Measurements from ENCODE around the gene ADCY4. TPM values are rescaled to one million over a fixed set of nuclear protein-coding genes. Genes with fewer than 3 reads are reported as not detected.
A peak's percentile ranks its signal among the peaks of the same experiment; 100 is the strongest.
"Not testable (repeated sequence)": the region's sequence is repeated elsewhere in the genome, so short reads cannot be mapped to it uniquely, and the experiment has no call there.

ADCY4 gene
- total RNA-seq: 9.6 TPM

DNA sequence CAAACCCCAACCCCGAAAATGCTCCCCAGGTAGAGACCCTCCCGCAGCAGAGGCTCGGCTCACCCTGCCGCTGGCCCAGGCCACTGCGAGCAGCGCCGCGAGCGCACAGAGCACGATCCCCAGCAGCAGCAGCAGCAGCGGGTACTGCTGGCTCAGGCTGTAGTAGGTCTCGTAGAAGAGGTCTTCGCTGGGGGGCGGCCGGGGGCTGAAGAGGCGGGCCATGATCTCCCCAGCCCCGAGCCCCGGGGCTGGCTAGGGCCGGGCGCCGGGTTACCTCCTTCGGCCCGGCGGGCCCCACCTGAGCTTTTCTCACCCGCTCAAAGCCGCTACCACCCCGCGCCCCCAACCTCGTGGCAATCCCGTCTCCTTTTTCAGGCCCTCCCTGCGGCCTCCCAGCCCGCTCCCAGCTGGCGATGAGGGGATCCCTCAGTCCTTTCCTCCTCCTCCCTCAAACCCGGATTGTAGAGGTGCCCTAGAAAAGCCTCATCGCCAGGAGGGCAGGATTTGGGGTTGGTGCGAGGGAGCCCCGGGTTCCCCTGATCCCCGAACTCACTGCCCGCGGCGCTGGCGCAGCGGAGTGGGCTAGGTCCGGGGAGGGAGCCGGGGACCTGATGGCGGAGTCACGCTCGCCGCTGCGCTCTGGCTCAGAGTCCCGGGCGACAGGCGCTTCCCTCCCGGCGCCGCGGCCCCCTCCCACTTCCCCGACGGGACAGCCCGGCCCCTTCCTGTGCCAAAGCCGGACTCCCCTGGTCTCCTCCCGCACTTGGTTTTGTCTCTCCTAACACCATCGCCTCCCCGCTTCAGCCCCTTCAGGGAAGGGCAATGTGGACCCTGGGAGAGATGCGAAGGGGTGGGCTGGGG, at the start of gene ADCY4:
Gene ADCY4, minus strand, starts transcription at position 641 of the 861 bp plus-strand sequence. Its CDS starts 419 bp downstream, at position 222.
- no peak for DNase-seq

DNA sequence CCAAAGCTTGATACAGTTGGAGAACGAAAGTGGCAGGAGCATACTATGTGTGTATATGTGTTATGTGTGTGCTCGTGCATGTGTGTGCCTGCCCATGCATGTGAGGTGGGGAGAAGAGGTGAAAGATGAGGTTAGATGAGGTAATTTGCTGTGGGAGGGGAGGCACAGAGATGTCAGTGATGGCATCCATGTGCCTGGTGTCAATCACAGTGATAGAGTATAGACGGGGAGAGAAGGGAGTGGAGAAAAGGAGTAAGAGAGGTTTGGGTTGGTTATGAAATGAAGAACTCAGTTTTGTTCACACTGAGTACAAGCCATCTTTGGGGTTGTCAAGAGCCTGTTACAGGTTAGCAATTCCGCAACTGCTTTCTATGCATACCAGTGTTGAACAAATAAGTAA, 49.3 kb upstream of the ADCY4 start:
- no peak for DNase-seq

GRCh38 chr14:24382064-24382371, 47.1 kb upstream of the ADCY4 start:
- DNase-seq: no peak

DNA sequence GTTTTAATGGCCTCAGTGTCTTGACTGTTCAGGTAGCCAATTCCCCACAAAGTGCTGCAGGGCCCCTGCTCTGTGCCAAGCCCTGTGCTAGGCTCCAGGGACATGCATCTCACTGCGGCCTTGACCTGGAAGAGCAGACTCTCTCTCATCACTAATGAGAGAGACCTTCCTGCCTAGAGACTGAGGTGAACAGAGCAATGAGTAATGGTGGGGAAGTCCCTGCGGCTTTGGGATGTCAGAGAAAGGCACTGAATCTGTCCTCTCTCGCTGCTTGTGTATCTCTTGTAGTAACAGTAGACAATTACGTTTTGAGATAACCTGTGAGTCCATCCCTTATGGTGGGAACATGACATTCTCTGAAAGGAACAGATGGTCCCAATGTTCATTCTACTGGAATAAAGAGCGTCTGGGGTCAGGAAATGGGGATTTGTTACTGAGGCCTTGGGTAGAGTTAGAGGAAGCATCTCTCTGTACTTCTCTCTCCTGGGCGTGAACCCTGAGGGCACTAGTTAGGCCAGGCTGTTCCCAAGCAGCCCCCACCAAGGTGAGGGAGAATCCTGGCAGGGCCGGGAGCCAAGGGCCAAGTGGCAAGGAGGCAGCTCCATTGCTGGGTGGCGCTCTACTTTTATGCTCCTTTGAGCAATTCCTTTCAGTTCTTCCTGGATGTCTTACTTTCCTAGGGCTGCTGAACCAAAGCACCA, 46.6 kb upstream of the ADCY4 start:
- no peak for DNase-seq

DNA sequence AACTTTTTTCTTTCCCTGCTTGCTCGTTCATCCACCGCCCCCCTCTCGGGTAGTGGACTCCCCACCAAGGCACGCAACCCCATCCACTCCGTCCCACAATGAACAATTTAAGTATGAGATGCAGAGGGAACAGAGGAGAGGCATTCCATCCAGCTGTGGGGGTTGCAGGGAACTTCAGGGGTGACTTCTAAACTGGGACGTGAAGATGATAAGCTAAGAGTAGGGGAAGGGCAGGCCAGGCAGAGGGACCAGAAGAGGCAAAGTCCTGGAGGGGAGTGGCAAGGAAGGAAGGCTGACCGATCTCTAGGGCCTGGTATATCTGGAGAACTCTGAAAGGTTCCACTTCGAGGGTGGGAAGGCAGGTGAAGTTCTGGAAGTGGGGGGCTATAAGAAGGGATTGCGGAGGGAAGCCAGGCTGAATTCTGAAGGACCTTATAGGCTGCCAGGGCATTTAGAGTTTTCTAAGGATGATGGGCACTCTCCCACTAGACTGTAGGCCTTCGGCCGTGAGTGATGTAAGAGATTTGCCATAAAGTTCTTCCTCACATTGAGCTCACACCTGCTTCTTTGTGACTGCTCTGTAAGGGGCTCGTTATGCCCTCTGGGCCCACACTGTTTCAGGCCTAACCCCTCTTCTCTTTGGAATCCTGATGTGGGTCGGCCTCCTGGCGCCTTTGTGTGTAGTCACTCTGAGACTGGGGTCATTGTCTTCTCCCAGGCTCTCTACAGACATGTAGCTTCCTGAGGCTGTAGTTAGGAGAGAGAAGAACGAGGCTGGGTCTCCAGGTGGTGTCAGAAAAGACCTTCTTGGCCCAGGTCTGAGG, 45.2 kb upstream of the ADCY4 start:
- no peak for DNase-seq

DNA sequence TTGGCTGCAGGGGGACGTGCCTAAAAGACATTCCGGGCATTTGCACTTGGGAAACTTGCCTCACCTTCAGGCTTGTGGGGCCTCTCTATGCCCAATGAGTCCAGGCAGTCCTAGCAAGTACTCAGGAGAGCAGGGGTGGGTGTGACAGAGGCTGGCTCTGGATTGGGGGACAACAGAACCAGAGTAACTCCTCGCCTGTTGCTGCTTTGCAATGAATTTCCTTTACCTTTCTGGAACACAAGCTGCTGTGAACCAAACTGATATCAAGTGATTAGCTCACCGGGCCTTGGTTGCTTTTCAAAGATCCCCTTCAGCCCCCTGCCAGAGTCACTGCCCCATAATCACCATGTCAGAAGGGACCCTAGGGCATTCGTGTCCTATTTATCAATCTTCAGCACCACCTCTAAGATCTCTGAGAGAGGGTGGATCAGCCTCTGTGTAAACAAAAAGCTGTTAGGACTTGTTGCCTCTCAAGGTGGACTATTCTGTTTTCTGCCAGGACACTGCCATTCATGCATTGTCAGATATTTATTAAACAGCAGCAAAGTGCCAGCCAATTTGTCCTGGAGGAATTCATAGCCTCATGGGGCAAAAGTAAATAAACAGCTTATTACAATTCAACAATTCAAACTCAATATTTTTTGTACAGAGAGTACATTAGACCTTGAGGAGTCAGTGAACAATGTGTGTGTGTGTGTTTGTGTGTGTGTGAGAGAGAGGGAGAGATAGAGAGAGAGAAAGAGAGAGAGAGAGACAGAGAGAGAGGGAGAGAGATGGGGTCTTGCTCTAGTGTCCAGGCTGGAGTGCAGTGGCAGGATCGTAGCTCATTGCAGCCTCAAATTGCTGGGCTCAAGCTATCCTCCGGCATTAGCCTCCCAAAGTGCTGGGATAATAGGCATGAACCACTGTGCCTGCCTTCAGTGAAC, 44.4 kb upstream of the ADCY4 start:
- DNase-seq: no peak

DNA sequence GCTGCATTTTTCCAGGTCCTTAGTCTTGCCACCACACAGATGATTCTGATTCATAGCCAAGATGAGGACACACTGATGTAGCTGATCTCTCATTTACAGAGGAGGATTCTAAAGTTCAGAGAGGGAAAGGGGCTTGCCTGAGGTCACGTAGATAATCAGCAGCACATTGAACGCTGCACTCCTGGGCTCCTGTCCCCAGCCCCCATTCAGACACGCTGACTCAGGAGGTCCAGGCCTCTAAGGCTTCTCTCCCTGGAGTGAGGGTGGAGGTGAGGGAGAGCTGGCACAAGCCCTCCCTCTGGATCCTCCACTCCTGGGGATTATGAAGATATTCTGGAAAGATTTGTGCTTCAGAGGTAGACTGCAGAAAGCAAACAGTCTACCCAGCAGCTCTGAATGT, 43.5 kb upstream of the ADCY4 start:
- no peak for DNase-seq

DNA sequence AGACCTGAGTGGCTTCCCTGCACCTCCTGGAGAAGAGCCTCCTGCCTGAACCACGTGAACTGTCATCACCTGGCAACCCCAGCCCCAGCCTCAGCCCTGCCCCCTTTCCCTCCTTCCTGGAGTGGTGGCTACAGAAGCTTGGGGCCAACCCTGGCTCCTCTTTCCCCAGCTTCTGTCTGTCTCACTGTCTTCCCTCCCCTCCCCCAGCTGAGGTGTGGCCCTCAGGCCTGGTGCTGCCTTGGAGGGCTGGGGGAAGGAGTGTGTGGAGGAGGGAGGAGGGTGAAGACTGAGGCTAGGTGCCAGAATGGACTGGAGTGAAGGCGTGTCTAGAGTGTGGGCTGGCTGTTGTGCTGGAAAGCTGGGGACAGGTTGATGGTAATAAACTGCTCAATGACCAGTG, 42.8 kb upstream of the ADCY4 start:
- no peak for DNase-seq

DNA sequence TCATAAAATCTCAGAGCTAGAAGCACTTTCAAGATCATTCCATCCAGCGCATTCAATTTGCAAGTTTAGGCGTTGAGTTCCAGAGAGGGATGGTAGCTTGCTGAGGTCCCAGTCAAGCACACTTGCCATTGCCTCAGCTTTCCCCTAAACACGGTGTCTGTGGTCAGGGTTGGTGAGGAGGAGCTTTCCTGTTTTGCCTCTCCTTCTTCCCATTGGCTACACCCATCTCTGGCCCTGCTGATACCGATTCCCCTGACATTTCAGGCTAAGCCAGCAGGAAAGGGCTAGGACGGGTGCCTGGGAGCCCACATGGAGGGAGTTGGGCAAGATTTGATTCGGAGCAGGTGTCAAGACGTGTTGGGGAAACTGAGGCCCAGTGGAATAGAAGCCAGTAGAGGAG, 42.3 kb upstream of the ADCY4 start:
- DNase-seq: no peak

DNA sequence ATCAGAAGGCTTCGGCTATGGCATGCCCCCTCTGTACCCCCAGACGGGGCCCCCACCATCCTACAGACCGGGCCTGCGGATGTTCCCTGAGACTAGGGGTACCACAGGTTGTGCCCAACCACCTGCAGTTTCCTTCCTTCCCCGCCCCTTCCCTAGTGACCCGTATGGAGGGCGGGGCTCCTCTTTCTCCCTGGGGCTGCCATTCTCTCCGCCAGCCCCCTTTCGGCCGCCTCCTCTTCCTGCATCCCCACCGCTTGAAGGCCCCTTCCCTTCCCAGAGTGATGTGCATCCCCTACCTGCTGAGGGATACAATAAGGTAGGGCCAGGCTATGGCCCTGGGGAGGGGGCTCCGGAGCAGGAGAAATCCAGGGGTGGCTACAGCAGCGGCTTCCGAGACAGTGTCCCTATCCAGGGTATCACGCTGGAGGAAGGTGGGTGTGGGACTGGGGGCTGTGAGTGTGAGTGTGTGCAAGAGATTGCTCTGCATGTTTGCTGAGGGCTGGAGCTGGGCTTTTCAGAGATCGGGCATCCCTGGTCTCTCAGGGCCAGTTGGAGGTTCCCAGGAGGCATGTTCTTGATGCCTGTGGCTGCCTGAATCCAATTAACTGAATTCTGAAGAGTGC, 41.7 kb upstream of the ADCY4 start:
- DNase-seq: no peak

GRCh38 chr14:24372701-24373416, 38.0 kb upstream of the ADCY4 start:
- peak; percentile 37 for DNase-seq

GRCh38 chr14:24371605-24372004, 36.7 kb upstream of the ADCY4 start:
- not testable (repeated sequence) for DNase-seq

GRCh38 chr14:24370748-24371147, 35.9 kb upstream of the ADCY4 start:
- DNase-seq: no peak

- no peak for DNase-seq
Observed at GRCh38 chr14:24369907-24370687, 35.2 kb upstream of the ADCY4 start.

DNA sequence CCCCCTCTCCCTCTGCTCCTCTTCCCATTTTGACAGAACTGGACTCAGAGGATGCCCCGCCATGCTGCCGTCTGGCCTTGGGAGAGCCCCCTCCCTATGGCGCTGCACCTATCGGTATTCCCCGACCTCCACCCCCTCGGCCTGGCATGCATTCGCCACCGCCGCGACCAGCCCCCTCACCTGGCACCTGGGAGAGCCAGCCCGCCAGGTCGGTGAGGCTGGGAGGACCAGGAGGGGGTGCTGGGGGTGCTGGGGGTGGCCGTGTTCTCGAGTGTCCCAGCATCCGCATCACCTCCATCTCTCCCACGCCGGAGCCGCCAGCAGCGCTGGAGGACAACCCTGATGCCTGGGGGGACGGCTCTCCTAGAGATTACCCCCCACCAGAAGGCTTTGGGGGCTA, 34.6 kb upstream of the ADCY4 start:
- no peak for DNase-seq

- DNase-seq: peak; percentile 87
Observed at GRCh38 chr14:24368562-24369252, 33.8 kb upstream of the ADCY4 start.

DNA sequence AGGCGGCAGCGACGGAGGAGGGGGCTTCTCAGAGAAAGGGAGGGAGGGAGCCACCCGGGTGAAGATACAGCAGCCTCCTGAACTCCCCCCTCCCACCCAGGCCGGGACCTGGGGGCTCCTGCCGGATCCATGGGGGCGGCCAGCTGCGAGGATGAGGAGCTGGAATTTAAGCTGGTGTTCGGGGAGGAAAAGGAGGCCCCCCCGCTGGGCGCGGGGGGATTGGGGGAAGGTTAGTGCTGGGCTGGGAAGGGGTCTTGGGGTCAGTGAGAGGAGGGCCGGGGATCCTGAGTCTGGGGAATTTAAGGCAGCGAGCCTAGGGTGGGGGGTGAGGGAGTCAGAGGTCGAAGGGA, 33.3 kb upstream of the ADCY4 start:
- no peak for DNase-seq

DNA sequence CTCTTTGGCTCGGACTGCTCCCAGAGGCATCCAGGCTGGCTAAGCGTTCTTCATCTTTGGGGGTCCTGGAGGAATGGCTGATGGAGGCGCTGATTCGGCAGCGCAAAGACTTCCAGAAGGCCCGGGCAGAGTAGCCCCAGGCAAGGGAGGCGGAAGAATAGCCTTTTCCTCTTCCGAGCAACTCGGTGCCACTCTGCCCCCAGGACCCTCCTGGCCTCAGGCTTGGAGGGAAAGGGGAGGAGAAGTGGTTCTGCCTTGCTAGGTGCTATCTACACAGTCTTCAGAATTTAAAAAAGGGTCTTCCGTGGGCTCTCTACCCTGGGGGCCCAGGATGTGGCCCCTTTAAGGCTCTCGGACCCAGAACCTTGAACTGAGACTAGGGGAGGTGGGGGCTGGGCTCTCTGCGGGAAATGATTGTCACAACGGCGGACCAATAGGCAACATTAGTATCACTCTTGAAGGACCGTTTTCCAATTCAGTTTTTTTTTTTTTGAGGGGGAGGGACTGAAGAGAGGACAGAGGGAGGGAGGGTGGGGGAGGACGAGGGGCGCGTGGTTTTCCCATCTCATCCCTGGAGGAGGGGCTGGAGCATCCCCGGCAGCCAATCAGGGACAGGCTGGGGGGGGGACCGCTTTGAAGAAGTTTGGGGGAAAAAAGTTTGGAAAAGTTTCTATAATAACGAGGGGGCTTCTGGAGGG, 32.8 kb upstream of the ADCY4 start, which contains the start of gene NFATC4:
Gene NFATC4, plus strand, starts transcription at position 671 of the 698 bp plus-strand sequence. CDS start 157 bp downstream, outside the sequence.
- peak; percentile 95 for DNase-seq
